NB4 (cell line): ENCODE measurements around the gene UST.
"Not testable (repeated sequence)": the region's sequence is repeated elsewhere in the genome, so short reads cannot be mapped to it uniquely, and the experiment has no call there.

Experiments used
- MYC ChIP-seq: IDR thresholded peaks from 2 replicates; pipeline ENCODE4 v1.6.1; 2011; ENCODE audit warnings: low read depth, low read length
- POLR2A ChIP-seq: IDR thresholded peaks from 2 replicates; pipeline ENCODE4 v1.6.1; 2011; ENCODE audit warnings: mild to moderate bottlenecking; ENCODE audit not compliant: insufficient read length; ENCODE audit errors: extremely low read depth
- TF ChIP-seq, protein P1 (sequence below): IDR thresholded peaks from one replicate; pipeline ENCODE4 v1.5.1; 2012; ENCODE audit warnings: low read depth, low read length
- TF ChIP-seq, protein P2 (sequence below): IDR thresholded peaks from 2 replicates; pipeline ENCODE4 v1.6.1; 2011; ENCODE audit warnings: low read depth, low read length

GRCh38 chr6:148864132-148864531, 117.3 kb downstream of the UST start:
- TF ChIP-seq, protein P1, sequence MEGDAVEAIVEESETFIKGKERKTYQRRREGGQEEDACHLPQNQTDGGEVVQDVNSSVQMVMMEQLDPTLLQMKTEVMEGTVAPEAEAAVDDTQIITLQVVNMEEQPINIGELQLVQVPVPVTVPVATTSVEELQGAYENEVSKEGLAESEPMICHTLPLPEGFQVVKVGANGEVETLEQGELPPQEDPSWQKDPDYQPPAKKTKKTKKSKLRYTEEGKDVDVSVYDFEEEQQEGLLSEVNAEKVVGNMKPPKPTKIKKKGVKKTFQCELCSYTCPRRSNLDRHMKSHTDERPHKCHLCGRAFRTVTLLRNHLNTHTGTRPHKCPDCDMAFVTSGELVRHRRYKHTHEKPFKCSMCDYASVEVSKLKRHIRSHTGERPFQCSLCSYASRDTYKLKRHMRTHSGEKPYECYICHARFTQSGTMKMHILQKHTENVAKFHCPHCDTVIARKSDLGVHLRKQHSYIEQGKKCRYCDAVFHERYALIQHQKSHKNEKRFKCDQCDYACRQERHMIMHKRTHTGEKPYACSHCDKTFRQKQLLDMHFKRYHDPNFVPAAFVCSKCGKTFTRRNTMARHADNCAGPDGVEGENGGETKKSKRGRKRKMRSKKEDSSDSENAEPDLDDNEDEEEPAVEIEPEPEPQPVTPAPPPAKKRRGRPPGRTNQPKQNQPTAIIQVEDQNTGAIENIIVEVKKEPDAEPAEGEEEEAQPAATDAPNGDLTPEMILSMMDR, result not testable (repeated sequence)
- TF ChIP-seq, protein P2, sequence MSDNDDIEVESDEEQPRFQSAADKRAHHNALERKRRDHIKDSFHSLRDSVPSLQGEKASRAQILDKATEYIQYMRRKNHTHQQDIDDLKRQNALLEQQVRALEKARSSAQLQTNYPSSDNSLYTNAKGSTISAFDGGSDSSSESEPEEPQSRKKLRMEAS, result not testable (repeated sequence)
- TF ChIP-seq POLR2A, MYC: not testable (repeated sequence)
